ENCODE data around the gene AMT. TPM values are rescaled to one million over a fixed set of nuclear protein-coding genes. Genes with fewer than 3 reads are reported as not detected.

Gene AMT
- total and polyA plus RNA-seq, 2 of the 13 experiments (the other 11 are each of a cell fraction or from before 2014, with no cell fraction given): 35.3 to 59.0 TPM

DNA sequence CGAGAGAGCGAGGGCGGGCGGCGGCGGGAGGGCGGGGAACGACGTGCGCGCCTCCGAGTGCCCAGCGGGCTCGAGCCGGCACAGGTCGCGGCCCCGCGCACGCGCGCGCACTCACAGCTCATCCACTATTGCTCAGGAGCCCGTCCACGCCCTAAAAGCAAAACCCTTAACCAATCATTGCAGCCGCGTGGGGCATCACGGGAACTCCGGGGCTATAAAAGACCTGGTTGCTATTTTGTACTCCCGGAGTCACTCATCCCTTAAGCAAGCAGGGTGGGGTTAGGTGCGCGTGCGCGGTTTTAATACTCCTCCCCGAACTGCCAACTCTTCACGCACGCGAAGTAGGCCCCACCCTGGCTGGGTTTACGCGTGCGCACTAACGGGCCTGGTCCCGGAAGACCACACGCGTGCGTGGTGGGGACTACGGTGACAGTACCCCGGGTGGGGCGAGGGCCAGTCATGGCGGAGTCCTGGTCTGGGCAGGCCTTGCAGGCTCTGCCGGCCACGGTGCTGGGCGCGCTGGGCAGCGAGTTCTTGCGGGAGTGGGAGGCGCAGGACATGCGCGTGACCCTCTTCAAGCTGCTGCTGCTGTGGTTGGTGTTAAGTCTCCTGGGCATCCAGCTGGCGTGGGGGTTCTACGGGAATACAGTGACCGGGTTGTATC lies 10.2 kb downstream of the AMT start, which contains the start of the genes RHOA and TCTA (continued):
- TF ChIP-seq, protein P1, sequence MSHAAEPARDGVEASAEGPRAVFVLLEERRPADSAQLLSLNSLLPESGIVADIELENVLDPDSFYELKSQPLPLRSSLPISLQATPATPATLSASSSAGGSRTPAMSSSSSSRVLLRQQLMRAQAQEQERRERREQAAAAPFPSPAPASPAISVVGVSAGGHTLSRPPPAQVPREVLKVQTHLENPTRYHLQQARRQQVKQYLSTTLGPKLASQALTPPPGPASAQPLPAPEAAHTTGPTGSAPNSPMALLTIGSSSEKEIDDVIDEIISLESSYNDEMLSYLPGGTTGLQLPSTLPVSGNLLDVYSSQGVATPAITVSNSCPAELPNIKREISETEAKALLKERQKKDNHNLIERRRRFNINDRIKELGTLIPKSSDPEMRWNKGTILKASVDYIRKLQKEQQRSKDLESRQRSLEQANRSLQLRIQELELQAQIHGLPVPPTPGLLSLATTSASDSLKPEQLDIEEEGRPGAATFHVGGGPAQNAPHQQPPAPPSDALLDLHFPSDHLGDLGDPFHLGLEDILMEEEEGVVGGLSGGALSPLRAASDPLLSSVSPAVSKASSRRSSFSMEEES (CRISPR knock-in tag; IDR thresholded peaks at IDR 0.05): no peak; the same call in none of the 2 replicates
- TF ChIP-seq ZNF501 (CRISPR knock-in tag; IDR thresholded peaks at IDR 0.05) (peak; percentile 56), SYNCRIP (IDR thresholded peaks at IDR 0.05; ENCODE audit: insufficient read depth, low read depth, low read length) (no peak), ARHGAP35 (CRISPR knock-in tag; IDR thresholded peaks at IDR 0.05; ENCODE audit: borderline replicate concordance) (0 out of 2 replicates have a peak, but pooled peaks have one; percentile 76), SMAD3 (CRISPR knock-in tag; IDR thresholded peaks at IDR 0.05) (no peak), ZNF768 (CRISPR knock-in tag; IDR thresholded peaks at IDR 0.05) (peak; percentile 67; the same call in 1 of the 2 replicates), HIVEP1 (CRISPR knock-in tag; IDR thresholded peaks at IDR 0.05) (peak; percentile 85), RAD21 (CRISPR knock-in tag; IDR thresholded peaks at IDR 0.05) (peak; percentile 30; the same call in 1 of the 2 replicates), FOSL1 (CRISPR knock-in tag; IDR thresholded peaks at IDR 0.05; ENCODE audit: borderline replicate concordance) (no peak), POLR2G (IDR thresholded peaks at IDR 0.05; ENCODE audit: low read depth, low read length) (peak; percentile 95), TBL1XR1 (IDR thresholded peaks at IDR 0.05; ENCODE audit: borderline replicate concordance, low read length, partially characterized antibody) (peak; percentile 1), ZNF331 (CRISPR knock-in tag; IDR thresholded peaks at IDR 0.05) (peak; percentile 59), BRD4 (CRISPR knock-in tag; IDR thresholded peaks at IDR 0.05) (0 out of 2 replicates have a peak, but pooled peaks have one; percentile 62), ZNF354B (CRISPR knock-in tag; IDR thresholded peaks at IDR 0.05) (peak; percentile 76; the same call in 1 of the 2 replicates), RFX1 (IDR thresholded peaks at IDR 0.05) (no peak), ZNF777 (CRISPR knock-in tag; IDR thresholded peaks at IDR 0.05) (0 out of 2 replicates have a peak, but pooled peaks have one; percentile 2), ETV6 (CRISPR knock-in tag; conservative IDR thresholded peaks at IDR 0.05) (no peak; the same call in 1 of the 2 replicates), MEF2D (CRISPR knock-in tag; IDR thresholded peaks at IDR 0.05) (peak; percentile 98), CREB1 (IDR thresholded peaks at IDR 0.05) (peak; percentile 60; the same call in 1 of the 2 replicates), CREB1 (CRISPR knock-in tag; IDR thresholded peaks at IDR 0.05) (no peak)
- TF ChIP-seq, protein P2, sequence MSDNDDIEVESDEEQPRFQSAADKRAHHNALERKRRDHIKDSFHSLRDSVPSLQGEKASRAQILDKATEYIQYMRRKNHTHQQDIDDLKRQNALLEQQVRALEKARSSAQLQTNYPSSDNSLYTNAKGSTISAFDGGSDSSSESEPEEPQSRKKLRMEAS (IDR thresholded peaks at IDR 0.05): peak; percentile 75
- TF ChIP-seq, protein P3, sequence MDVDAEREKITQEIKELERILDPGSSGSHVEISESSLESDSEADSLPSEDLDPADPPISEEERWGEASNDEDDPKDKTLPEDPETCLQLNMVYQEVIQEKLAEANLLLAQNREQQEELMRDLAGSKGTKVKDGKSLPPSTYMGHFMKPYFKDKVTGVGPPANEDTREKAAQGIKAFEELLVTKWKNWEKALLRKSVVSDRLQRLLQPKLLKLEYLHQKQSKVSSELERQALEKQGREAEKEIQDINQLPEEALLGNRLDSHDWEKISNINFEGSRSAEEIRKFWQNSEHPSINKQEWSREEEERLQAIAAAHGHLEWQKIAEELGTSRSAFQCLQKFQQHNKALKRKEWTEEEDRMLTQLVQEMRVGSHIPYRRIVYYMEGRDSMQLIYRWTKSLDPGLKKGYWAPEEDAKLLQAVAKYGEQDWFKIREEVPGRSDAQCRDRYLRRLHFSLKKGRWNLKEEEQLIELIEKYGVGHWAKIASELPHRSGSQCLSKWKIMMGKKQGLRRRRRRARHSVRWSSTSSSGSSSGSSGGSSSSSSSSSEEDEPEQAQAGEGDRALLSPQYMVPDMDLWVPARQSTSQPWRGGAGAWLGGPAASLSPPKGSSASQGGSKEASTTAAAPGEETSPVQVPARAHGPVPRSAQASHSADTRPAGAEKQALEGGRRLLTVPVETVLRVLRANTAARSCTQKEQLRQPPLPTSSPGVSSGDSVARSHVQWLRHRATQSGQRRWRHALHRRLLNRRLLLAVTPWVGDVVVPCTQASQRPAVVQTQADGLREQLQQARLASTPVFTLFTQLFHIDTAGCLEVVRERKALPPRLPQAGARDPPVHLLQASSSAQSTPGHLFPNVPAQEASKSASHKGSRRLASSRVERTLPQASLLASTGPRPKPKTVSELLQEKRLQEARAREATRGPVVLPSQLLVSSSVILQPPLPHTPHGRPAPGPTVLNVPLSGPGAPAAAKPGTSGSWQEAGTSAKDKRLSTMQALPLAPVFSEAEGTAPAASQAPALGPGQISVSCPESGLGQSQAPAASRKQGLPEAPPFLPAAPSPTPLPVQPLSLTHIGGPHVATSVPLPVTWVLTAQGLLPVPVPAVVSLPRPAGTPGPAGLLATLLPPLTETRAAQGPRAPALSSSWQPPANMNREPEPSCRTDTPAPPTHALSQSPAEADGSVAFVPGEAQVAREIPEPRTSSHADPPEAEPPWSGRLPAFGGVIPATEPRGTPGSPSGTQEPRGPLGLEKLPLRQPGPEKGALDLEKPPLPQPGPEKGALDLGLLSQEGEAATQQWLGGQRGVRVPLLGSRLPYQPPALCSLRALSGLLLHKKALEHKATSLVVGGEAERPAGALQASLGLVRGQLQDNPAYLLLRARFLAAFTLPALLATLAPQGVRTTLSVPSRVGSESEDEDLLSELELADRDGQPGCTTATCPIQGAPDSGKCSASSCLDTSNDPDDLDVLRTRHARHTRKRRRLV (CRISPR knock-in tag; IDR thresholded peaks at IDR 0.05): peak; percentile 92
- TF ChIP-seq, protein P4, sequence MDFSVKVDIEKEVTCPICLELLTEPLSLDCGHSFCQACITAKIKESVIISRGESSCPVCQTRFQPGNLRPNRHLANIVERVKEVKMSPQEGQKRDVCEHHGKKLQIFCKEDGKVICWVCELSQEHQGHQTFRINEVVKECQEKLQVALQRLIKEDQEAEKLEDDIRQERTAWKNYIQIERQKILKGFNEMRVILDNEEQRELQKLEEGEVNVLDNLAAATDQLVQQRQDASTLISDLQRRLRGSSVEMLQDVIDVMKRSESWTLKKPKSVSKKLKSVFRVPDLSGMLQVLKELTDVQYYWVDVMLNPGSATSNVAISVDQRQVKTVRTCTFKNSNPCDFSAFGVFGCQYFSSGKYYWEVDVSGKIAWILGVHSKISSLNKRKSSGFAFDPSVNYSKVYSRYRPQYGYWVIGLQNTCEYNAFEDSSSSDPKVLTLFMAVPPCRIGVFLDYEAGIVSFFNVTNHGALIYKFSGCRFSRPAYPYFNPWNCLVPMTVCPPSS (IDR thresholded peaks at IDR 0.05): no peak

All from HepG2 (cell line).